Measurements from ENCODE around the gene THSD7A.

THSD7A gene

DNA sequence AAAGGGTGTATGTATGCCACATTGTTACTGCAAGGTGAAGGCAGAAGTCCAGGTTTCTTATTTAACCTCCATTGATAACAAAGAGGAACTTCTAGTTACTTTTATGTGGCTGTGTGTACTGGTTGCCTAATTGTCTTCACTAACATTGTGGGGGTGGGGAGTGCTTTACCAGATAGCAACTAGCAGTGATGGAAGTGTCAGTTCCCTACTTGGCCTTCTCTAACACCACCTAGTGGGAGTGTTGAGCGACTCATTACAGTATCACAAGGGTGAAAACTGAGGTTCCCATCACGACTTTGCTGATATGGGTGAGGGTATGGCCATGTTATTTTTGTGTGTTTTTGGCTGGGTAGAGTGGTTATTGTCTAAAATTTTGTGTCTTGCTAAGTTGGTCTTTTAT is 274.4 kb downstream of the THSD7A start:
- TF ChIP-seq, protein P1, sequence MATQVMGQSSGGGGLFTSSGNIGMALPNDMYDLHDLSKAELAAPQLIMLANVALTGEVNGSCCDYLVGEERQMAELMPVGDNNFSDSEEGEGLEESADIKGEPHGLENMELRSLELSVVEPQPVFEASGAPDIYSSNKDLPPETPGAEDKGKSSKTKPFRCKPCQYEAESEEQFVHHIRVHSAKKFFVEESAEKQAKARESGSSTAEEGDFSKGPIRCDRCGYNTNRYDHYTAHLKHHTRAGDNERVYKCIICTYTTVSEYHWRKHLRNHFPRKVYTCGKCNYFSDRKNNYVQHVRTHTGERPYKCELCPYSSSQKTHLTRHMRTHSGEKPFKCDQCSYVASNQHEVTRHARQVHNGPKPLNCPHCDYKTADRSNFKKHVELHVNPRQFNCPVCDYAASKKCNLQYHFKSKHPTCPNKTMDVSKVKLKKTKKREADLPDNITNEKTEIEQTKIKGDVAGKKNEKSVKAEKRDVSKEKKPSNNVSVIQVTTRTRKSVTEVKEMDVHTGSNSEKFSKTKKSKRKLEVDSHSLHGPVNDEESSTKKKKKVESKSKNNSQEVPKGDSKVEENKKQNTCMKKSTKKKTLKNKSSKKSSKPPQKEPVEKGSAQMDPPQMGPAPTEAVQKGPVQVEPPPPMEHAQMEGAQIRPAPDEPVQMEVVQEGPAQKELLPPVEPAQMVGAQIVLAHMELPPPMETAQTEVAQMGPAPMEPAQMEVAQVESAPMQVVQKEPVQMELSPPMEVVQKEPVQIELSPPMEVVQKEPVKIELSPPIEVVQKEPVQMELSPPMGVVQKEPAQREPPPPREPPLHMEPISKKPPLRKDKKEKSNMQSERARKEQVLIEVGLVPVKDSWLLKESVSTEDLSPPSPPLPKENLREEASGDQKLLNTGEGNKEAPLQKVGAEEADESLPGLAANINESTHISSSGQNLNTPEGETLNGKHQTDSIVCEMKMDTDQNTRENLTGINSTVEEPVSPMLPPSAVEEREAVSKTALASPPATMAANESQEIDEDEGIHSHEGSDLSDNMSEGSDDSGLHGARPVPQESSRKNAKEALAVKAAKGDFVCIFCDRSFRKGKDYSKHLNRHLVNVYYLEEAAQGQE (IDR thresholded peaks at IDR 0.05; ENCODE audit: insufficient read depth in 1 of 2, low read depth in 2 of 2, low read length in 2 of 2) = no peak
- TF ChIP-seq TAF1 (IDR thresholded peaks at IDR 0.05; ENCODE audit: borderline replicate concordance, insufficient read depth, low read length) (no peak), FOXP2 (optimal IDR thresholded peaks at IDR 0.05; ENCODE audit: borderline replicate concordance, extremely low read depth, extremely low read length, insufficient read depth) (no peak), SIN3A (IDR thresholded peaks at IDR 0.05; ENCODE audit: borderline replicate concordance, insufficient read depth, low read length) (no peak), POLR2AphosphoS5 (IDR thresholded peaks at IDR 0.05; ENCODE audit: low read depth, low read length) (no peak)

DNA sequence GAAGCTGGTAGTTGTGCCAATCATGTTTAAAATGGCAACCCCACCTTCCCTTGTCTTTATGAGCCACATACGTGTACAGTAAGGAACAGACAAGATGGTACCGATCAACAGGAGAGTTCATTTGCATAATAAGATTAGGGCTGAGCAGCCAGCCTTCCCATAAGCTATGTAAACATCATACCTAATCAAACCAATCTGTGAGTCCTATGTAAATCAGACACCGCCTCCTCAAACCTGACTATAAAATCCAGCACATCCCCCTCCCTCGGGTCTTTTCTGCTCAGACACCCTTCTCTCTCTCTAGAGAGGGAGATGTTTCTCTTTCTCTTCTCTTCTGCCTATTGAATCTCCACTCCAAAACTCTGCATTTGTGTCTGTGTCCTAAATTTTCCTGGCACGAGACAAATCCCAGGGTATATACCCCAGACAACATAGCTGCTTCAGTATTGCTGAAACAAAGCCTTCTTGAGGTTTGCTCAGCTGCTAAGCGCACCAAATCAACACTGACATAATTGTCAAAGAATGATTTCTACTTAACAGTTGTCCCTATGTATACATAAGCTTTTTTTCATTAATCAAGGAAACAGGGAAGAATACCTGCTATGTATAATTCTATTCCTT is 279.2 kb downstream of the THSD7A start:
- TF ChIP-seq, protein P1 (IDR thresholded peaks at IDR 0.05; ENCODE audit: insufficient read depth in 1 of 2, low read depth in 2 of 2, low read length in 2 of 2) = no peak
- TF ChIP-seq FOXP2 (optimal IDR thresholded peaks at IDR 0.05; ENCODE audit: borderline replicate concordance, extremely low read depth, extremely low read length, insufficient read depth) (no peak), TAF1 (IDR thresholded peaks at IDR 0.05; ENCODE audit: borderline replicate concordance, insufficient read depth, low read length) (no peak), SIN3A (IDR thresholded peaks at IDR 0.05; ENCODE audit: borderline replicate concordance, insufficient read depth, low read length) (no peak), POLR2AphosphoS5 (IDR thresholded peaks at IDR 0.05; ENCODE audit: low read depth, low read length) (no peak)

DNA sequence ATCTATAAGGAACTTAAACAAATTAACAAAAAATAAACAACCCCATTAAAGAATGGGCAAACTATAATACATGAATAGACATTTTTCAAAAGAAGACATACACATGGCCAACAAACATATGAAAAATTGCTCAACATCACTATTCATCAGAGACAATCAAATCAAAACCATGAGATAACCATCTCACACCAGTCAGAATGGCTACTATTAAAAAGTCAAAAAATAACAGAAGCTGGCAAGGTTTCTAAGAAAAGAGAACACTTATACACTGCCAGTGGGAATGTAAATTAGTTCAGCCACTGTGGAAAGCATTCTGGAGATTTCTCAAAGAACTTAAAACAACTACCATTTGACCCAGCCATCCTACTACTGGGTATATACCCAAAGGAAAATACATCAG is 280.5 kb downstream of the THSD7A start:
- TF ChIP-seq TAF1 (IDR thresholded peaks at IDR 0.05; ENCODE audit: borderline replicate concordance, insufficient read depth, low read length) = no peak
- TF ChIP-seq, protein P1 (IDR thresholded peaks at IDR 0.05; ENCODE audit: insufficient read depth in 1 of 2, low read depth in 2 of 2, low read length in 2 of 2) = no peak
- TF ChIP-seq FOXP2 (optimal IDR thresholded peaks at IDR 0.05; ENCODE audit: borderline replicate concordance, extremely low read depth, extremely low read length, insufficient read depth) = no peak
- TF ChIP-seq POLR2AphosphoS5 (IDR thresholded peaks at IDR 0.05; ENCODE audit: low read depth, low read length) = no peak
- TF ChIP-seq SIN3A (IDR thresholded peaks at IDR 0.05; ENCODE audit: borderline replicate concordance, insufficient read depth, low read length) = no peak

DNA sequence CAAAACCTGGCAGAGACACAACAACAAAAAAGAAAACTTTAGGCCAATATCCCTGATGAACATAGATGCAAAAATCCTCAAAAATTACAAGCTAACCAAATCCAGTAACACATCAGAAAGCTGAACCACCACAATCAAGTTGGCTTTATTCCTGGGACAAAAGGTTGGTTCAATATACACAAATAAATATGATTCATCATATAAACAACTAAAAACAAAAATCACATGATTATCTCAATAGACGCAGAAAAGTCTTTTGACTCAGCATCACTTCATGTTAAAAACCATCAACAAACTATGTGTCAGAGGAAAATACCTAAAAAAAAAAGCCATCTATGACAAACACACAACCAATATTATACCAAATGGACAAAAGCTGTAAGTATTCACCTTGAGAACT is 283.5 kb downstream of the THSD7A start:
- no peak for TF ChIP-seq TAF1 (IDR thresholded peaks at IDR 0.05; ENCODE audit: borderline replicate concordance, insufficient read depth, low read length)
- no peak for TF ChIP-seq SIN3A (IDR thresholded peaks at IDR 0.05; ENCODE audit: borderline replicate concordance, insufficient read depth, low read length)
- TF ChIP-seq POLR2AphosphoS5 (IDR thresholded peaks at IDR 0.05; ENCODE audit: low read depth, low read length) = no peak
- TF ChIP-seq FOXP2 (optimal IDR thresholded peaks at IDR 0.05; ENCODE audit: borderline replicate concordance, extremely low read depth, extremely low read length, insufficient read depth) = no peak
- TF ChIP-seq, protein P1 (IDR thresholded peaks at IDR 0.05; ENCODE audit: insufficient read depth in 1 of 2, low read depth in 2 of 2, low read length in 2 of 2) = no peak
